NT2/D1 (cell line): ENCODE data around the gene PRDX4.

ENCODE experiments used
- DNase-seq: peaks from one replicate; pipeline ENCODE4 v3.0.0-alpha.2; 2011; ENCODE audit warnings: low read depth, low spot score
- H3K27me3 ChIP-seq: 2 replicates; pipeline ENCODE4 v1.6.0; 2011; ENCODE audit warnings: mild to moderate bottlenecking; ENCODE audit not compliant: insufficient read length, insufficient read depth
- H3K36me3 ChIP-seq: 2 replicates; pipeline ENCODE4 v1.6.1; 2011; ENCODE audit warnings: mild to moderate bottlenecking, low read length, mixed read lengths; ENCODE audit not compliant: insufficient read depth, insufficient read length
- H3K4me1 ChIP-seq: 2 replicates; pipeline ENCODE4 v1.5.1; 2011; ENCODE audit not compliant: insufficient read depth, insufficient read length
- H3K4me3 ChIP-seq: 2 replicates; pipeline ENCODE4 v1.5.1; 2011; ENCODE audit warnings: low read depth; ENCODE audit not compliant: insufficient read length
- H3K9ac ChIP-seq: 2 replicates; pipeline ENCODE4 v1.6.0; 2011; ENCODE audit warnings: low read depth; ENCODE audit not compliant: insufficient read length
- H3K9me3 ChIP-seq: 2 replicates; pipeline ENCODE4 v1.5.1; 2011; ENCODE audit warnings: mild to moderate bottlenecking, low read length; ENCODE audit not compliant: insufficient read depth
- SUZ12 ChIP-seq: IDR thresholded peaks from 2 replicates; pipeline ENCODE4 v1.6.1; 2011; ENCODE audit not compliant: insufficient read length, insufficient read depth; ENCODE audit errors: extremely low read depth
- YY1 ChIP-seq: IDR thresholded peaks from 2 replicates; pipeline ENCODE4 v1.6.1; 2011; ENCODE audit not compliant: insufficient read length, insufficient read depth
- ZNF274 ChIP-seq: IDR thresholded peaks from 2 replicates; pipeline ENCODE4 v1.6.1; 2011; ENCODE audit warnings: mild to moderate bottlenecking, low read depth, low read length

PRDX4 gene

GRCh38 chrX:23660766-23661132, 6.5 kb upstream of the PRDX4 start:
- TF ChIP-seq SUZ12 (no peak), ZNF274 (no peak), YY1 (no peak)
- Histone ChIP-seq H3K9me3 (no peaks in the 10 kb centered on the region; the same call in 1 of the 2 replicates), H3K9ac (peak overlapping the region; percentile 1), H3K27me3 (no peaks in the 10 kb centered on the region), H3K4me3 (no peak overlapping the region), H3K4me1 (peaks cover 5% of the 10 kb centered on the region), H3K36me3 (no peaks in the 10 kb centered on the region)
- no peak for DNase-seq

- Histone ChIP-seq H3K9me3 (no peaks in the 10 kb centered on the region; the same call in 1 of the 2 replicates), H3K36me3 (no peaks in the 10 kb centered on the region), H3K9ac (no peak overlapping the region), H3K4me1 (peaks cover 5% of the 10 kb centered on the region), H3K27me3 (no peaks in the 10 kb centered on the region), H3K4me3 (no peak overlapping the region)
- DNase-seq = no peak
- no peak for TF ChIP-seq YY1
- no peak for TF ChIP-seq ZNF274
- no peak for TF ChIP-seq SUZ12
Observed at GRCh38 chrX:23661671-23662070, 5.6 kb upstream of the PRDX4 start.

- TF ChIP-seq ZNF274 = no peak
- peaks cover 5% of the 10 kb centered on the region for H3K4me1 ChIP-seq
- no peaks in the 10 kb centered on the region for H3K36me3 ChIP-seq
- H3K9ac ChIP-seq = no peak overlapping the region
- no peaks in the 10 kb centered on the region; the same call in 1 of the 2 replicates for H3K9me3 ChIP-seq
- DNase-seq = no peak
- no peaks in the 10 kb centered on the region for H3K27me3 ChIP-seq
- H3K4me3 ChIP-seq = no peak overlapping the region
Observed at GRCh38 chrX:23662187-23662586, 5.1 kb upstream of the PRDX4 start.

- no peak overlapping the region for H3K9ac ChIP-seq
- peaks cover 5% of the 10 kb centered on the region for H3K4me1 ChIP-seq
- no peak overlapping the region for H3K4me3 ChIP-seq
- no peak for TF ChIP-seq SUZ12
- TF ChIP-seq YY1 = no peak
- TF ChIP-seq ZNF274 = no peak
- no peak for DNase-seq
- H3K9me3 ChIP-seq = no peaks in the 10 kb centered on the region; the same call in 1 of the 2 replicates
- no peaks in the 10 kb centered on the region for H3K27me3 ChIP-seq
- H3K36me3 ChIP-seq = no peaks in the 10 kb centered on the region
Observed at GRCh38 chrX:23662853-23663252, 4.4 kb upstream of the PRDX4 start.

GRCh38 chrX:23664496-23664895, 2.8 kb upstream of the PRDX4 start:
- H3K4me3 ChIP-seq = no peak overlapping the region
- no peaks in the 10 kb centered on the region for H3K9me3 ChIP-seq
- no peak overlapping the region for H3K9ac ChIP-seq
- peaks cover 5% of the 10 kb centered on the region for H3K4me1 ChIP-seq
- no peaks in the 10 kb centered on the region for H3K27me3 ChIP-seq
- H3K36me3 ChIP-seq = no peaks in the 10 kb centered on the region
- TF ChIP-seq SUZ12 = no peak
- no peak for TF ChIP-seq ZNF274
- no peak for TF ChIP-seq YY1
- DNase-seq = no peak

- no peak for DNase-seq
- Histone ChIP-seq H3K4me1 (no peaks in the 10 kb centered on the region), H3K36me3 (peaks cover 17% of the 10 kb centered on the region), H3K4me3 (no peak overlapping the region), H3K9ac (no peak overlapping the region), H3K9me3 (no peaks in the 10 kb centered on the region), H3K27me3 (no peaks in the 10 kb centered on the region)
- TF ChIP-seq ZNF274 (no peak), YY1 (no peak), SUZ12 (no peak)
Observed at GRCh38 chrX:23666282-23666681, 1.0 kb upstream of the PRDX4 start.

DNA sequence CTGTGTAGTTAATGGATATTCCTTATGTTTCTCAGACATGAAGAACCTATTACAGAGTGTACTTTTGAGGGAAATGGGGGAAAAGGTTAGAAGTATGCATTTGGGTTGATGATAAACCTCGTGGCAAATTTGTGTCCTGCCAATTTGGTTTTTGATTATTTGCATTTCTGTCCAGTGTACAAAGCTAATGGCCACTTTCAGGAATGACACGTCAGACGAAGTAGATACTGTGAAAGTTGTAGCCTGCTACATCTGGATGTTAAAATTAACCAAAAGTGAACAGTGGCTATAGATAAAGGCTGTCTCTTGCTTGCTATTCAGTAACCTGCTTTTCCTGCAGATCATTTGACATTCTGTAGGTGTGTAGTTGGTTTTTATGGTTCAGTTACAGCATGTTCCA, 1.0 kb downstream of the PRDX4 start:
- peaks cover 35% of the 10 kb centered on the region for H3K36me3 ChIP-seq
- no peaks in the 10 kb centered on the region for H3K4me1 ChIP-seq
- no peak for TF ChIP-seq SUZ12
- TF ChIP-seq YY1 = no peak
- TF ChIP-seq ZNF274 = no peak
- peak overlapping the region; percentile 99 for H3K9ac ChIP-seq
- H3K4me3 ChIP-seq = peak overlapping the region; percentile 88
- DNase-seq = no peak
- H3K27me3 ChIP-seq = no peaks in the 10 kb centered on the region
- no peaks in the 10 kb centered on the region for H3K9me3 ChIP-seq

- TF ChIP-seq ZNF274 = no peak
- no peak for TF ChIP-seq SUZ12
- TF ChIP-seq YY1 = no peak
- H3K36me3 ChIP-seq = peaks cover 51% of the 10 kb centered on the region
- peak overlapping the region; percentile 23 for H3K9ac ChIP-seq
- DNase-seq = no peak
- no peaks in the 10 kb centered on the region for H3K4me1 ChIP-seq
- H3K27me3 ChIP-seq = no peaks in the 10 kb centered on the region
- H3K4me3 ChIP-seq = no peak overlapping the region
- no peaks in the 10 kb centered on the region for H3K9me3 ChIP-seq
Observed at GRCh38 chrX:23670528-23670927, 3.2 kb downstream of the PRDX4 start.
